ENCODE data around the gene STPG2. TPM values are rescaled to one million over a fixed set of nuclear protein-coding genes. Genes with fewer than 3 reads are reported as not detected.
"Not testable (repeated sequence)": the region's sequence is repeated elsewhere in the genome, so short reads cannot be mapped to it uniquely, and the experiment has no call there.

STPG2 gene
- polyA plus RNA-seq, 3 donors = 0.51 to 0.65 (median 0.53) TPM

GRCh38 chr4:97720869-97721432 is 422.3 kb downstream of the STPG2 start:
- peak in 8 of 11 donors; percentile 7 to 29 (median 20) for DNase-seq (ENCODE audit: extremely low read depth in 1 of 11, low read depth in 9 of 11, low spot score in 4 of 11)

- DNase-seq (ENCODE audit: extremely low read depth in 1 of 11, low read depth in 9 of 11, low spot score in 4 of 11) = no peak
These were observed 452.1 kb downstream of the STPG2 start for GRCh38 chr4:97691111-97691605.

- DNase-seq (ENCODE audit: extremely low read depth in 1 of 11, low read depth in 9 of 11, low spot score in 4 of 11) = no peak
These were observed 472.5 kb downstream of the STPG2 start for GRCh38 chr4:97670703-97671269.

- DNase-seq (ENCODE audit: extremely low read depth in 1 of 11, low read depth in 9 of 11, low spot score in 4 of 11) = no peak
These were observed 477.7 kb downstream of the STPG2 start for GRCh38 chr4:97665553-97665952.

- DNase-seq (ENCODE audit: extremely low read depth in 1 of 11, low read depth in 9 of 11, low spot score in 4 of 11) = no peak
These were observed 478.5 kb downstream of the STPG2 start for GRCh38 chr4:97664741-97665140.

GRCh38 chr4:97662133-97662532 is 481.1 kb downstream of the STPG2 start:
- no peak for DNase-seq (ENCODE audit: extremely low read depth in 1 of 11, low read depth in 9 of 11, low spot score in 4 of 11)

GRCh38 chr4:97656044-97656720 is 487.1 kb downstream of the STPG2 start:
- DNase-seq (ENCODE audit: extremely low read depth in 1 of 11, low read depth in 9 of 11, low spot score in 4 of 11) = no peak

GRCh38 chr4:97653701-97654100 is 489.6 kb downstream of the STPG2 start:
- no peak for DNase-seq (ENCODE audit: extremely low read depth in 1 of 11, low read depth in 9 of 11, low spot score in 4 of 11)

GRCh38 chr4:97646997-97647396 is 496.3 kb downstream of the STPG2 start:
- DNase-seq (ENCODE audit: extremely low read depth in 1 of 11, low read depth in 9 of 11, low spot score in 4 of 11) = peak in 10 of 11 donors; percentile 4 to 25 (median 10)

- no peak for DNase-seq (ENCODE audit: extremely low read depth in 1 of 11, low read depth in 9 of 11, low spot score in 4 of 11)
These were observed 498.0 kb downstream of the STPG2 start for GRCh38 chr4:97645071-97645821.

- DNase-seq (ENCODE audit: extremely low read depth in 1 of 11, low read depth in 9 of 11, low spot score in 4 of 11) = no peak
These were observed 500.1 kb downstream of the STPG2 start for GRCh38 chr4:97643179-97643578.

- DNase-seq (ENCODE audit: extremely low read depth in 1 of 11, low read depth in 9 of 11, low spot score in 4 of 11) = no peak
These were observed 503.3 kb downstream of the STPG2 start for GRCh38 chr4:97639961-97640360.

- DNase-seq (ENCODE audit: extremely low read depth in 1 of 11, low read depth in 9 of 11, low spot score in 4 of 11) = not testable (repeated sequence)
These were observed 509.4 kb downstream of the STPG2 start for GRCh38 chr4:97633831-97634230.

GRCh38 chr4:97627750-97628149 is 515.5 kb downstream of the STPG2 start:
- no peak for DNase-seq (ENCODE audit: extremely low read depth in 1 of 11, low read depth in 9 of 11, low spot score in 4 of 11)

GRCh38 chr4:97624204-97624603 is 519.1 kb downstream of the STPG2 start:
- no peak for DNase-seq (ENCODE audit: extremely low read depth in 1 of 11, low read depth in 9 of 11, low spot score in 4 of 11)

- no peak for DNase-seq (ENCODE audit: extremely low read depth in 1 of 11, low read depth in 9 of 11, low spot score in 4 of 11)
These were observed 537.3 kb downstream of the STPG2 start for GRCh38 chr4:97605932-97606331.

- DNase-seq (ENCODE audit: extremely low read depth in 1 of 11, low read depth in 9 of 11, low spot score in 4 of 11) = no peak
These were observed 550.0 kb downstream of the STPG2 start for GRCh38 chr4:97593248-97593647.

GRCh38 chr4:97590266-97590665 is 553.0 kb downstream of the STPG2 start:
- no peak for DNase-seq (ENCODE audit: extremely low read depth in 1 of 11, low read depth in 9 of 11, low spot score in 4 of 11)

- DNase-seq (ENCODE audit: extremely low read depth in 1 of 11, low read depth in 9 of 11, low spot score in 4 of 11) = no peak
These were observed 553.6 kb downstream of the STPG2 start for GRCh38 chr4:97589481-97590196.
